Stimulated activated naive CD4-positive, alpha-beta T cell (primary cell): ENCODE data around the gene NLGN3.

Experiments
- DNase-seq, 6 experiments: peaks; one replicate each; lab custom pipeline; 2025; lab: John Stamatoyannopoulos, UW

Gene NLGN3

DNA sequence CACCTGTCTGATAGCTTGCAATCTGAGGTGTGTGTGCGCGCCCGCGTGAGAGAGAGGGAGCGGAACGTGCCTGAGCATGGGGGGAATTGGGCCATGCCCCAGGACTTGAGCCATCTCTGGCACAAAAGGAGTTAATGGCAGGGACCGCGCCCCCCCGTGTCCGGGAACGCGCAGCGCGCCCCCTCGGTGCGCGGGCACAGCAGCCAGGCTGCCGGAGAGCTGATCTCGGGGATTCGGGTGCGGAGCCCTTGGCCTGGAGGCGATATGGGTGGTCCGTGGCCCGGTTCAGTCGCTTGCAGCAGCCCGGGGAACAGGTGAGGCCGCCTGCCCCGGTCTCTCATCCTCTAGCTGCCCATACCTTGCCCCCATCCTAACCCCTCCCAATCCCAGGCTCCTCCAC is at the start of gene NLGN3:
Gene NLGN3, plus strand, starts transcription at position 191 of the 400 bp plus-strand sequence. CDS start 2,909 bp downstream, outside the sequence.
- no peak for DNase-seq

DNA sequence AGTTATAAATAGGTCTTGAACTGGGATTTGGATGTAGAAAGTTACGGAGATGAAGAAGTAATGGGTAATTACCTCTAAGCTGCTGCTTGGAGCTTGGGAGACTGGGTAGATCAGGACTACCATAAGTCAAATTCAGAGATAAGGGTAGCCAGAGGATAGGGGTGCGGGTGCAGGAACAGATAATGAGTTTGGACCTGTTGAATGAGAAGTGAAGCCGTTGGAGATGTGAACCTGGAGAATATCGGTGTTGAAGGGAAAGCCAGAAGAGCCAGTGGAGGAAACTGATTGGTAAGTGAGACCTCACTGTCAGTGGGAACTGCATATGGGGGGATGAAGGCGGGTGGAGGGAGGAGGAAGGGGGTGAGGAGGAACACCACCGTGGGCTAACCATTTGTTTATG is 49.6 kb upstream of the NLGN3 start:
- no peak for DNase-seq

GRCh38 chrX:71095555-71095980 is 49.1 kb upstream of the NLGN3 start, which contains the start of gene FOXO4:
Gene FOXO4 (plus strand): TSS chrX:71095851. CDS start chrX:71096529, 678 bp downstream.
- DNase-seq: peak; percentile 70 to 89 (median 82)

DNA sequence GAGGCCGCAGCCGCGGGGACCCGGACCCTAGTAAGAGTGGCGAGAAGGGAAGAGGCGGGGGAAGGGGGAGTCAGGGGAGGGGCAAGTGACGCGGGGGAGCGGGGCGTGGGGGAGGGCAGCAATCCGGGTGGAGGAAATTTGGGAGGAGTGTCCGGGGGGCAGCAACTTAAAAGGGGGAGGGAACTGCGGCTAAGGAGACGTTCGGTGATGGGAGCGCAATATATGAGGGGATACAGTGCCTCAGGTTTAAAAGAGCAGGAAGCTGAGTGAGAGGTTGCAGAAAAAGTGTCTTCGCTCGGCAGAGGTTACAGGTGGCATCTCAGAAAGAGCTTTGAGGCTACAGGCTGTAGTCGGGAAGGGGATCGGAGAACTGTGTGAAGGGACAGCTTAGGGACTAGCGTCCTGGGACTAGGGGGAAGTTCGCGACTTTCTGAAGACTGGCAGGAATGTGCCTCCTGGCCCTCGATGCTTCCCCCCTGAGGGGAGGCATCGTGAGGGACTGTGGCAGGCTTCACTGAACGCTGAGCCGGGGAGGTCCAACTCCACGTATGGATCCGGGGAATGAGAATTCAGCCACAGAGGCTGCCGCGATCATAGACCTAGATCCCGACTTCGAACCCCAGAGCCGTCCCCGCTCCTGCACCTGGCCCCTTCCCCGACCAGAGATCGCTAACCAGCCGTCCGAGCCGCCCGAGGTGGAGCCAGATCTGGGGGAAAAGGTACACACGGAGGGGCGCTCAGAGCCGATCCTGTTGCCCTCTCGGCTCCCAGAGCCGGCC is 48.5 kb upstream of the NLGN3 start:
- DNase-seq: peak in 3 of 6 experiments; percentile 35 to 69 (median 68)

- DNase-seq: no peak
Measured at GRCh38 chrX:71096760-71097032, 47.9 kb upstream of the NLGN3 start.

DNA sequence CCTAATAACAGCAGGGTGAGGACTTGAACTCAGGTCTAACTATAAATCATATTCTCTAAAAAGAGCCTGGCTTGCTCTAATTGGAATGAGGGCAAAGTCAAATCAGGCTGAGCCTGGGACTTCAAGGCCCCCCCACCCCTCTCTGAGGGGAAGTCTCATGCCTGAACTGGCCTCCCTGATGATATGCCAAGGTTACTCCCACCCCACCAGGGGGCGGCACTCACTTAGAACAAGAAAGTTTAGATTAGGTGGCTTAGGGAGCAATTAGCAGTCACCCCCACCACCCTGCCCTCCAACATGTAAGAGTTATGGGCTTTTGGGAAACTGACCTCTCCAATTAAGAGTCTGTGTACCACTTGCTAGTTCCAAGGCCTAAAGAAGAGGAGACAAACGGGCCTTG is 46.3 kb upstream of the NLGN3 start:
- peak; percentile 59 to 82 (median 73) for DNase-seq

DNA sequence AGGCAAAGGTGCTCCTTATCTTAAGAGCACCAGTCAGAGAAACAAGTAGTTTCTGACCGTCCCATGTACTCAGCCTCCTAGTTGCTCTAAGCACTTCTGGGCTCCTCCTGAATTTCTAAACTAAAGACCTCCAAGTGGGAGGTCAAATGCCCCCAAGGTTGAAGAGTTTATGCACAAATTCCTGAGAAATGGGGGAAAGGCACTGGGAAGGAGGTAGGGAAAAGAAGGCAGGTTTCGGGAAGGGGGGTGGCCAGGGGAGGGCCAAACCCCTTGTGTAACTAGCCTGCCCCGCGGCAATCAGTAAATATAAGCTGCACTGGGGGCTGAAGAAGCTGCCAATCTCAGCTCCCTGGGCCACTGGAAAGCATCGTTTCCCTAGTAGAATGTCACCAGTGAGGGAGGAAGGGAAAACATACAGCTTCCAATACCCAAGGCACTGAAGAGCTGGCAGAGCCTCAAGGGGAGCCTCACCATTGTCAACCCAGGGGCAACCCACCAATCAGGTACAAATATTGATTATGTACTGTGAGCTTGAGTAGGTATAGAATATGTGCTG is 45.6 kb upstream of the NLGN3 start:
- DNase-seq: no peak

GRCh38 chrX:71099736-71100135 is 44.9 kb upstream of the NLGN3 start:
- no peak for DNase-seq

GRCh38 chrX:71100581-71101505 is 43.8 kb upstream of the NLGN3 start:
- peak in 3 of 6 experiments; percentile 4 to 45 (median 20) for DNase-seq

DNA sequence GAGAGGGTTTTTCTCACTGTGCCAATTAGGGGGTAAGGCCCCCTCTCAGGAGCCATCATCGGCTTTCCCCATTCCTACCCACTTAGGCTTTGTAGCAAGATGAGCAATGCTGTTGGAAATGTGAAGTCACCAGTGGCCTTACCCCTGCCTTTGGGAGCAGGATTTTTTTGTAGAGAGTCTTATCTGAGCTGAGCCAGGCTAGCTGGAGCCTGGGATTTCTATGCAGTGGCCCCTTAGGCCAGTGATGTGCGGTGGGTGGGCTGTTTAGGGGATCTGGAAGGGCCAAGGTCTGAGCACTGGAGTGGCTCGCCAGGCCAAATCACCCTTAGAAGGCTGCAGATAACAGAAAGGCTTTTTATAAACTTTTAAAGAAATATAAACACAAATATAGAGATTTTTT is 42.3 kb upstream of the NLGN3 start:
- no peak for DNase-seq

DNA sequence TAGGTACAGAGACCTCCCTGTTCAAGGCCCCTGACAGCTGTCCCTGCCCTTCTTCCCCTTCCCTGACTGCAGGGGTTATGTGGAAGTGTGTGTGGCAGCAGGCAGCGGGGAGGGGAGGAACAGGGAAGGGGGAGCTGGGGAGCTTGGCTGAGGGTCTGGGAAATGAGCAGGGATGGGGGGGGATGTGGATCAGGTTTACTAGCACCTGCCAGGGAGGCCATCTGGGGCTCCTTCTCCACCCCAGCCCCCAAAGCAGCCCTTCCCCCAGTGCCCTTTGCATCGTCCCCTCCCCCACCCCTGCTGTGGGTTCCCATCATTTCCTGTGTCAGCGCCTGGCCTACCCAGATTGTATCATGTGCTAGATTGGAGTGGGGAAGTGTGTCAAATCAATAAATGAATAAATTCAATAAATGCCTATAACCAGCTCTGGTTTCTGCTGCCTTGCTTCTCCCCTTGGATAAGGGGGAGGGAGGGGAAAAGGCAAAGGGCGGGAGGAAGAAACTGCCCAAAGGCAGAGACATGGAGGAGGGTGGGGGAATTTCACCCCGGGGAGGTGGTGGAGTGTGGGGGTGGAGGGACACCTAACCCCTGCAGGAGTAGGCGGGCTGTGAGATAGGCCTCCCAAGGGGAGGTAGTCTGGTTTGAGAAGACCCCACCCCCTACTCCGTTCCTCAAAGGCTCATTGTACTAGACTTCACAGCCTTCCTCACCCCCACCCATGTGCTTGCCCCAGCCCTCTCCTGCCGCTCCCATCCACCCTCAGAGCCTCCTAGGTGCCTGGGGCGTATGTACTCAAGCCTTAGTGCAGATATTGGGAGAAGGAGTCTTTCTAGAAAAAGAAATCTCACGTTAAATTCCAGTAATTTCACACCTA is 41.3 kb upstream of the NLGN3 start:
- DNase-seq: peak; percentile 27 to 59 (median 45)

DNA sequence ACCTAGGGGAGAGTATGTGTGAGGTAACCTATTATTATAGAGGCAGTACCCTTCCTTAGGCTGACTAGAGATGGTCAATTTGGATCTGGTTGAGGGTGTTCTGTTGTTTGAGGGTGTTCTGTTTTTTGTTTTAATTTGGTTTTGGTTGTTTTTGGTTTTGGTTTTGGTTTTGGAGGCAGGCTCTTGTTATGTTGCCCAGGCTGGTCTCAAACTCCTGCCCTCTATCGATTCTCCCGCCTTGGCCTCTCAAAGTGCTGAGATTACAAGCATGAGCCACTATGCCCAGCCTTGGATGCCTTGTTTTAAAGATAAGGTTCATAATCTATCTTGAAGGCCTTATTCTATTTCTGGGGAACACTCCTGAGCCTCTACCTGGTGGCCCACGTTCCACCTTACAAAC is 39.0 kb upstream of the NLGN3 start:
- no peak for DNase-seq

DNA sequence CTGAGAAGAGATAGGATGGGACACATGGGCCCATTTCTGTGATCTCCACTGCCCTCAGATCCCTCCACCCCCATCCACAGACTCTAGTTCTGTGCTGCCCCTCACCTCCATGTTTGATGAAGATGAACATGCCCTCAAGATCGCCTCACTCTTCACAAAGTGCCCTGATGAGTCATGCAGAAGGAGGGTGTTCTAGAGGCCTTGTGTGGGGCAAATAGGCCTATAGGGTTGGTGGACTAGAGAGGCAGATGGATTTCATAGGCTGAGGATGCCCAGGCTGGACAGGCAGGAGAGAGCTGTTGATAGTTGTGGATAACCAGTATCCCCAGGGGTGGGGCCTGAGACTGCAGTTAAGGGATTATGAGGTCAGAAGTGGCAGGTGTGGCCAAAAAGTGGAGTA is 38.2 kb upstream of the NLGN3 start, which contains the start of gene CXorf65:
Gene CXorf65, minus strand, starts transcription at position 314 of the 400 bp plus-strand sequence. Its CDS starts 184 bp downstream, at position 130.
- DNase-seq: no peak

- DNase-seq: no peak
Measured at GRCh38 chrX:71107245-71107644, 37.4 kb upstream of the NLGN3 start.

GRCh38 chrX:71107762-71108360 is 36.8 kb upstream of the NLGN3 start:
- DNase-seq: peak in 4 of 6 experiments; percentile 22 to 47 (median 35)

DNA sequence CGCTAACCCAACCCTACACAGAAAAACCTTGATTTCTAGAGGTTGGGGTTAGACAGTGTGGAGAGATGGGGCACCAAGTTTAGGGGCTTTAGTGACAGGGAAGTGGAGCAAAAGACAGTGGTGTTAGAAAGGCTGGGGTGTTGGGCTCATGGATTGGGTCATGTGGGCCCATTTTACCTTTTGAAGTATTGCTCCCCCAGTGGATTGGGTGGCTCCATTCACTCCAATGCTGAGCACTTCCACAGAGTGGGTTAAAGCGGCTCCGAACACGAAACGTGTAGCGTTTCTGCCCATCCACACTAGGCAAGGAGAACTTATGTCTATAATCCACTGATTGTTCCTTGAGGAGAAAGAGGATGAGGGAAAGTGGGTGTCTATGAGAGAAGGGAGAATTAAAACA is 35.6 kb upstream of the NLGN3 start:
- DNase-seq: peak in 2 of 6 experiments; percentile 11 to 29

GRCh38 chrX:71111141-71111843 is 33.3 kb upstream of the NLGN3 start, which contains the start of gene IL2RG:
Gene IL2RG (minus strand): TSS chrX:71111577. CDS start chrX:71111539, 38 bp downstream.
- peak; percentile 48 to 89 (median 84) for DNase-seq

DNA sequence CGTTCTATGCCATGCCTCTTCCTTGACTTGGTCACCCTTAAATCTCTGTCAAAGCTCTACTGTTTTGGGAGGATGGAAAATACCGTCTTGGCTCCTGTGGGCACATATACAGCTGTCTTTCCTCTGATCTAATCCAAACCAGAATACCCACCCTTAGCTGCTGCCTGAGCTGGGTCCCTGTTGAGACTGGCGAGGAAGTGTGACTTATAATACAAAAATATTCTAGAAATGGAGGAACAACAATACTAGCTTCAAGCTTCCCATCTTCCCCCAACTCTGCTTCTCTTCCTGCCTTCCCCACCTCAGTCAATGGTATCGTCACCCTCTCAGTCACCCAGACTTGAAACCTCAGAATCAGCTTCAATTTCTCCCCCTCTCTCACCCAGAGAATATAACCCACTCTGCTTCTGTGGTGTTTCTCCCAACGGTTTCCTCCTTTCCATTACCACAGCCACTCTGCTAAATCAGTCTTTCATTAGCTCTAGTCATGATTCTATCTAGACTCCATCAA is 32.7 kb upstream of the NLGN3 start:
- DNase-seq: peak in 4 of 6 experiments; percentile 27 to 73 (median 37)

- DNase-seq: no peak
Measured at GRCh38 chrX:71117358-71117757, 27.3 kb upstream of the NLGN3 start.
